Tibial nerve (tissue), 4 donors: ENCODE measurements around the gene TAF1A. TPM values are rescaled to one million over a fixed set of nuclear protein-coding genes. Genes with fewer than 3 reads are reported as not detected.

Experiments used
- DNase-seq, 2 donors: peaks; one replicate each; pipeline ENCODE4 v3.0.0-alpha.2; 2019; ENCODE audit warnings: low spot score in 2 of 2
- H3K27ac ChIP-seq, 4 donors: fragments of 200-600 bp; sonication (generic) in 3 of 4; one replicate each; pipeline ENCODE4 v1.5.1; 2017 to 2019; ENCODE audit warnings: mild to moderate bottlenecking in 1 of 4
- H3K27me3 ChIP-seq, 2 donors: fragments of 200-600 bp; sonication (generic) in 1 of 2; one replicate each; pipeline versions ENCODE4 v1.5.1 to v1.6.0; 2017 to 2019
- H3K36me3 ChIP-seq, 3 donors: fragments of 200-600 bp; sonication (generic); one replicate each; pipeline ENCODE4 v1.5.1; 2018 to 2019
- H3K4me1 ChIP-seq, 4 donors: fragments of 200-600 bp; sonication (generic) in 3 of 4; one replicate each; pipeline ENCODE4 v1.5.1; 2017 to 2019
- H3K4me3 ChIP-seq, 4 donors: fragments of 200-600 bp; sonication (generic) in 3 of 4; one replicate each; pipeline ENCODE4 v1.5.1; 2017 to 2019; ENCODE audit warnings: mild to moderate bottlenecking in 1 of 4, moderate library complexity in 1 of 4
- H3K9me3 ChIP-seq, 4 donors: fragments of 200-600 bp; sonication (generic) in 3 of 4; one replicate each; pipeline ENCODE4 v1.5.1; 2017 to 2019
- EP300 ChIP-seq, 2 donors: sonication (generic); formaldehyde crosslinking; IDR thresholded peaks; one replicate each; pipeline ENCODE4 v1.6.1; 2017; ENCODE audit warnings: antibody characterized with exemption in 2 of 2, mild to moderate bottlenecking in 1 of 2
- POLR2A ChIP-seq, 2 donors: fragments of 450-650 bp; IDR thresholded peaks; one replicate each; pipeline ENCODE4 v1.6.1; 2017; ENCODE audit warnings: antibody characterized with exemption in 2 of 2, mild to moderate bottlenecking in 2 of 2, moderate library complexity in 2 of 2
- WGBS, 2 donors: methylation state at CpG; one replicate each; pipeline ENCODE4 v1.1.5; 2018; 5-methylcytosine and 5-hydroxymethylcytosine counted together
- total RNA-seq, 4 donors: library from RNA; depleted of rRNA; stranded (reverse); fragments of >200 nt; gene quantifications; one replicate each; pipeline ENCODE4 v1.1.0, GENCODE V29; 2016
- TF ChIP-seq, protein P1 (sequence below), 5 experiments: fragments of 200-600 bp in 3 of 5; fragments of 450-650 bp in 2 of 5; sonication (generic) in 3 of 5; IDR thresholded peaks; one replicate each; pipeline ENCODE4 v1.5.1; 2016 to 2019; ENCODE audit warnings: antibody characterized with exemption in 5 of 5, mild to moderate bottlenecking in 3 of 5, moderate library complexity in 2 of 5

TAF1A gene
- total RNA-seq, 4 donors from 2014 or later: 3.9 to 14.4 (median 8.0) TPM

DNA sequence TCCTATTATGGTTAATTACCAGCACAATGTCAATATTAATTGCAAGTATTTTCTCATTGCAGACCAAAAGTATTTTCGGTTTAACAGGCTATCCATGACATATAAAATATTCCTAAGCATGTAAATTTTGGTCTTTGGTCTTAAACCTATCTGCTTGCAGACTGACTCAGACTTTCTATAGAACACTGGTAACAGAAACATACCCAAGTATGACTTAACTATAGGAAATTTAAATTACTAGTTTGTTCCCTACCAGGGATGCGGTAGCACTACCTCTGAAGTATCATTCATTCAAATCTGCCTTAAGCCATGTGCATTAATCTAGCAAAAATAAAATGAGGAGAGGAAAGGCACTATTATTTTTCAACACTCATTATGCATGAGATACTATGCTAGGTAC lies 2.9 kb downstream of the TAF1A start:
- no peak for TF ChIP-seq POLR2A (IDR thresholded peaks at IDR 0.05)
- TF ChIP-seq, protein P1, sequence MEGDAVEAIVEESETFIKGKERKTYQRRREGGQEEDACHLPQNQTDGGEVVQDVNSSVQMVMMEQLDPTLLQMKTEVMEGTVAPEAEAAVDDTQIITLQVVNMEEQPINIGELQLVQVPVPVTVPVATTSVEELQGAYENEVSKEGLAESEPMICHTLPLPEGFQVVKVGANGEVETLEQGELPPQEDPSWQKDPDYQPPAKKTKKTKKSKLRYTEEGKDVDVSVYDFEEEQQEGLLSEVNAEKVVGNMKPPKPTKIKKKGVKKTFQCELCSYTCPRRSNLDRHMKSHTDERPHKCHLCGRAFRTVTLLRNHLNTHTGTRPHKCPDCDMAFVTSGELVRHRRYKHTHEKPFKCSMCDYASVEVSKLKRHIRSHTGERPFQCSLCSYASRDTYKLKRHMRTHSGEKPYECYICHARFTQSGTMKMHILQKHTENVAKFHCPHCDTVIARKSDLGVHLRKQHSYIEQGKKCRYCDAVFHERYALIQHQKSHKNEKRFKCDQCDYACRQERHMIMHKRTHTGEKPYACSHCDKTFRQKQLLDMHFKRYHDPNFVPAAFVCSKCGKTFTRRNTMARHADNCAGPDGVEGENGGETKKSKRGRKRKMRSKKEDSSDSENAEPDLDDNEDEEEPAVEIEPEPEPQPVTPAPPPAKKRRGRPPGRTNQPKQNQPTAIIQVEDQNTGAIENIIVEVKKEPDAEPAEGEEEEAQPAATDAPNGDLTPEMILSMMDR (IDR thresholded peaks at IDR 0.05): no peak
- no peak for TF ChIP-seq EP300 (IDR thresholded peaks at IDR 0.05)

GRCh38 chr1:222583079-222583478 lies 6.7 kb downstream of the TAF1A start:
- TF ChIP-seq EP300 (IDR thresholded peaks at IDR 0.05) (peak in 1 of 2 donors; percentile 11), POLR2A (IDR thresholded peaks at IDR 0.05) (no peak)
- no peaks in the 10 kb centered on the region for H3K27me3 ChIP-seq
- no peak for DNase-seq
- no peak overlapping the region for H3K27ac ChIP-seq
- peaks cover 0 to 31% (median 0%) of the 10 kb centered on the region in 3 donors for H3K36me3 ChIP-seq
- 75 to 85% methylated on average over 5 of the region's 5 CpGs for WGBS, 2 donors
- H3K4me1 ChIP-seq: peaks cover 0 to 16% (median 0%) of the 10 kb centered on the region in 4 donors
- no peaks in the 10 kb centered on the region for H3K9me3 ChIP-seq
- H3K4me3 ChIP-seq: no peak overlapping the region

More for the DNA sequence above, 2.9 kb downstream of the TAF1A start:
- Histone ChIP-seq H3K36me3 (peaks cover 0 to 31% (median 0%) of the 10 kb centered on the region in 3 donors), H3K27me3 (no peaks in the 10 kb centered on the region), H3K27ac (no peak overlapping the region), H3K9me3 (no peaks in the 10 kb centered on the region), H3K4me3 (no peak overlapping the region), H3K4me1 (peaks cover 0 to 32% (median 12%) of the 10 kb centered on the region in 4 donors)
- 89 to 94% methylated on average over 2 of the region's 2 CpGs for WGBS, 2 donors
- DNase-seq: no peak

DNA sequence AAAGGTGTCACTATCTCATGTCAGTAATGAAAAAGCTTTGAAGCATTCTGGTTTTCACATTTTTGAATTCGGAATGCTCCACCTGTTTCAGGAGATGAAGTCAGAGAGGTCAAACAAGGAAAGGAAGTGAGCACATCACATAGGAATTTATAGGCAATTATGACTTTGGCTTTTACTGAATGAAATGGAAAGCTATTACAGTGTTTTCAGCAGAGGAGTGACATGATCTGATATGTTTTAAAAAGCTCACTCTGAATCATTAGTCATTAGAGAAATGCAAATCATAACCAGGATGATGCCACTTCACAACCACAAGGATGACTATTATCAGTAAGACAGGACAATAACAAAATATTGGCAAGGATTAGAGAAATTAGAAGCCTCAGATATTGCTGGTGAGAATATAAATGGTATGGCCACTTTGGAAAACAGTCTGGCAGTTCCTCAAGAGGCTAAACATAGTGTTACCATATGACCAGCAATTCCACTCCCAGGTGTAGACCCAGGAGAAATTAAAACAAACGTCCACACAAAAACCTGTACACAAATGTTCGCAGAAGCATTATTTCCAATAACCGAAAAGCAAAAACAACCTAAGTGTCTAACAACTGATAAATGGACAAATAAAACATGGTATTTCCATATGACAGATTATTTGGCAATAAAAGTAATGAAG lies 7.5 kb downstream of the TAF1A start:
- H3K4me3 ChIP-seq: no peak overlapping the region
- peaks cover 0 to 34% (median 0%) of the 10 kb centered on the region in 3 donors for H3K36me3 ChIP-seq
- H3K9me3 ChIP-seq: no peaks in the 10 kb centered on the region
- H3K27ac ChIP-seq: no peak overlapping the region
- WGBS, 2 donors: 83 to 88% methylated on average over 4 of the region's 4 CpGs
- no peak for DNase-seq
- TF ChIP-seq, protein P1 (IDR thresholded peaks at IDR 0.05): no peak
- no peak for TF ChIP-seq POLR2A (IDR thresholded peaks at IDR 0.05)
- TF ChIP-seq EP300 (IDR thresholded peaks at IDR 0.05): no peak
- peaks cover 0 to 14% (median 0%) of the 10 kb centered on the region in 4 donors for H3K4me1 ChIP-seq
- no peaks in the 10 kb centered on the region for H3K27me3 ChIP-seq

- WGBS, 2 donors: 95 to 97% methylated on average over 3 of the region's 3 CpGs
- Histone ChIP-seq H3K27me3 (no peaks in the 10 kb centered on the region), H3K4me1 (peaks cover 0 to 8% (median 0%) of the 10 kb centered on the region in 4 donors), H3K27ac (no peak overlapping the region), H3K4me3 (no peak overlapping the region), H3K9me3 (no peaks in the 10 kb centered on the region), H3K36me3 (peaks cover 0 to 49% (median 0%) of the 10 kb centered on the region in 3 donors)
- no peak for DNase-seq
- TF ChIP-seq POLR2A (IDR thresholded peaks at IDR 0.05) (no peak), EP300 (IDR thresholded peaks at IDR 0.05) (no peak)
- TF ChIP-seq, protein P1 (IDR thresholded peaks at IDR 0.05): no peak
Observed at GRCh38 chr1:222579316-222579715, 10.4 kb downstream of the TAF1A start.

DNA sequence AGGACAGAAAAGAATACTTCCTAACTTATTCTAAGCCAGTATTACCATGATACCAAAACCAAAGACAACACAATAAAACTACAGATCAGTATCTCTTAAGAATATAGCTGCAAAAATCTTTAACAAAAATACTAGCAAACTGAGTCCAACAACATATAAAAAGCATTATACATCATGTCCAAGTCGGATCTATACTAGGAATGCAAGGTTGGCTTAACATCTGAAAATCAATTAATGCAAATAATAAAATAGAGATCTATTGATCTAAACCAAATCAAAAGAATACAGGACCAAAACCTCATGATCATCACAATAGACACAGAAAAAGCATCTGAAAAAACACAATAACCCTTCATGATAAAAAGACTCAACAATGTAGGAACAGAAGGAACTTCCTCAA lies 18.9 kb downstream of the TAF1A start:
- peaks cover 0 to 83% (median 0%) of the 10 kb centered on the region in 3 donors for H3K36me3 ChIP-seq
- no peak for DNase-seq
- H3K4me1 ChIP-seq: no peaks in the 10 kb centered on the region
- H3K4me3 ChIP-seq: no peak overlapping the region
- WGBS, 2 donors: 98% methylated on average over 1 of the region's 1 CpG
- TF ChIP-seq EP300 (IDR thresholded peaks at IDR 0.05) (no peak), POLR2A (IDR thresholded peaks at IDR 0.05) (no peak)
- TF ChIP-seq, protein P1 (IDR thresholded peaks at IDR 0.05): no peak
- peaks cover 0 to 6% (median 0%) of the 10 kb centered on the region in 4 donors for H3K9me3 ChIP-seq
- H3K27me3 ChIP-seq: no peaks in the 10 kb centered on the region
- H3K27ac ChIP-seq: no peak overlapping the region
